ENCODE results near the gene TMEM192.

Gene TMEM192

GRCh38 chr4:165136529-165136928 is 23.9 kb upstream of the TMEM192 start:
- TF ChIP-seq POLR2AphosphoS5 (IDR thresholded peaks at IDR 0.05; ENCODE audit: low read depth, low read length) (no peak), SIN3A (IDR thresholded peaks at IDR 0.05; ENCODE audit: borderline replicate concordance, insufficient read depth, low read length) (no peak), FOXP2 (optimal IDR thresholded peaks at IDR 0.05; ENCODE audit: borderline replicate concordance, extremely low read depth, extremely low read length, insufficient read depth) (no peak), TAF1 (IDR thresholded peaks at IDR 0.05; ENCODE audit: borderline replicate concordance, insufficient read depth, low read length) (no peak), REST (IDR thresholded peaks at IDR 0.05; ENCODE audit: insufficient read depth in 1 of 2, low read depth in 2 of 2, low read length in 2 of 2) (no peak)

- TF ChIP-seq POLR2AphosphoS5 (IDR thresholded peaks at IDR 0.05; ENCODE audit: low read depth, low read length): no peak
These were observed 20.5 kb upstream of the TMEM192 start for GRCh38 chr4:165133150-165133549.

- TF ChIP-seq SIN3A (IDR thresholded peaks at IDR 0.05; ENCODE audit: borderline replicate concordance, insufficient read depth, low read length) (no peak), TAF1 (IDR thresholded peaks at IDR 0.05; ENCODE audit: borderline replicate concordance, insufficient read depth, low read length) (no peak)
These were observed 18.7 kb upstream of the TMEM192 start for GRCh38 chr4:165131247-165131832.

GRCh38 chr4:165129924-165130323 is 17.3 kb upstream of the TMEM192 start:
- TF ChIP-seq TAF1 (IDR thresholded peaks at IDR 0.05; ENCODE audit: borderline replicate concordance, insufficient read depth, low read length) (no peak), FOXP2 (optimal IDR thresholded peaks at IDR 0.05; ENCODE audit: borderline replicate concordance, extremely low read depth, extremely low read length, insufficient read depth) (no peak), REST (IDR thresholded peaks at IDR 0.05; ENCODE audit: insufficient read depth in 1 of 2, low read depth in 2 of 2, low read length in 2 of 2) (no peak), POLR2AphosphoS5 (IDR thresholded peaks at IDR 0.05; ENCODE audit: low read depth, low read length) (no peak), SIN3A (IDR thresholded peaks at IDR 0.05; ENCODE audit: borderline replicate concordance, insufficient read depth, low read length) (no peak)

- TF ChIP-seq REST (IDR thresholded peaks at IDR 0.05; ENCODE audit: insufficient read depth in 1 of 2, low read depth in 2 of 2, low read length in 2 of 2) (no peak), FOXP2 (optimal IDR thresholded peaks at IDR 0.05; ENCODE audit: borderline replicate concordance, extremely low read depth, extremely low read length, insufficient read depth) (no peak), TAF1 (IDR thresholded peaks at IDR 0.05; ENCODE audit: borderline replicate concordance, insufficient read depth, low read length) (no peak), POLR2AphosphoS5 (IDR thresholded peaks at IDR 0.05; ENCODE audit: low read depth, low read length) (no peak), SIN3A (IDR thresholded peaks at IDR 0.05; ENCODE audit: borderline replicate concordance, insufficient read depth, low read length) (no peak)
These were observed 11.8 kb upstream of the TMEM192 start for GRCh38 chr4:165124488-165124887.

GRCh38 chr4:165118256-165118909 is 5.7 kb upstream of the TMEM192 start:
- no peak for TF ChIP-seq SIN3A (IDR thresholded peaks at IDR 0.05; ENCODE audit: borderline replicate concordance, insufficient read depth, low read length)
- TF ChIP-seq TAF1 (IDR thresholded peaks at IDR 0.05; ENCODE audit: borderline replicate concordance, insufficient read depth, low read length): no peak
- TF ChIP-seq FOXP2 (optimal IDR thresholded peaks at IDR 0.05; ENCODE audit: borderline replicate concordance, extremely low read depth, extremely low read length, insufficient read depth): no peak
- no peak for TF ChIP-seq REST (IDR thresholded peaks at IDR 0.05; ENCODE audit: insufficient read depth in 1 of 2, low read depth in 2 of 2, low read length in 2 of 2)
- no peak for TF ChIP-seq POLR2AphosphoS5 (IDR thresholded peaks at IDR 0.05; ENCODE audit: low read depth, low read length)

All from PFSK-1 (cell line).